ENCODE results near the gene IL10RA.

The IL10RA gene

GRCh38 chr11:118014022-118014421, 27.8 kb downstream of the IL10RA start:
- Histone ChIP-seq H3K4me3 (ENCODE audit: low read length) (no peak overlapping the region), H3K27me3 (ENCODE audit: control insufficient read depth, insufficient read depth, low read length) (no peaks in the 10 kb centered on the region), H3K4me1 (ENCODE audit: control insufficient read depth, low read depth, low read length) (no peaks in the 10 kb centered on the region), H3K36me3 (ENCODE audit: control insufficient read depth, low read depth, low read length) (no peaks in the 10 kb centered on the region), H3K9me3 (ENCODE audit: control insufficient read depth, low read depth, low read length) (no peaks in the 10 kb centered on the region), H3K9ac (ENCODE audit: low read length) (no peak overlapping the region), H3K27ac (ENCODE audit: low read length) (no peak overlapping the region)

GRCh38 chr11:118015385-118015841, 29.2 kb downstream of the IL10RA start:
- H3K36me3 ChIP-seq (ENCODE audit: control insufficient read depth, low read depth, low read length): no peaks in the 10 kb centered on the region
- H3K9me3 ChIP-seq (ENCODE audit: control insufficient read depth, low read depth, low read length): no peaks in the 10 kb centered on the region
- no peak overlapping the region for H3K27ac ChIP-seq (ENCODE audit: low read length)
- H3K4me3 ChIP-seq (ENCODE audit: low read length): no peak overlapping the region
- no peak overlapping the region for H3K9ac ChIP-seq (ENCODE audit: low read length)
- H3K27me3 ChIP-seq (ENCODE audit: control insufficient read depth, insufficient read depth, low read length): no peaks in the 10 kb centered on the region
- no peaks in the 10 kb centered on the region for H3K4me1 ChIP-seq (ENCODE audit: control insufficient read depth, low read depth, low read length)

GRCh38 chr11:118016104-118016503, 29.9 kb downstream of the IL10RA start:
- H3K9ac ChIP-seq (ENCODE audit: low read length): no peak overlapping the region
- no peak overlapping the region for H3K4me3 ChIP-seq (ENCODE audit: low read length)
- no peaks in the 10 kb centered on the region for H3K27me3 ChIP-seq (ENCODE audit: control insufficient read depth, insufficient read depth, low read length)
- no peak overlapping the region for H3K27ac ChIP-seq (ENCODE audit: low read length)
- no peaks in the 10 kb centered on the region for H3K36me3 ChIP-seq (ENCODE audit: control insufficient read depth, low read depth, low read length)
- H3K9me3 ChIP-seq (ENCODE audit: control insufficient read depth, low read depth, low read length): no peaks in the 10 kb centered on the region
- no peaks in the 10 kb centered on the region for H3K4me1 ChIP-seq (ENCODE audit: control insufficient read depth, low read depth, low read length)

- Histone ChIP-seq H3K36me3 (ENCODE audit: control insufficient read depth, low read depth, low read length) (no peaks in the 10 kb centered on the region), H3K9ac (ENCODE audit: low read length) (no peak overlapping the region), H3K27me3 (ENCODE audit: control insufficient read depth, insufficient read depth, low read length) (no peaks in the 10 kb centered on the region), H3K4me3 (ENCODE audit: low read length) (no peak overlapping the region), H3K9me3 (ENCODE audit: control insufficient read depth, low read depth, low read length) (no peaks in the 10 kb centered on the region), H3K27ac (ENCODE audit: low read length) (no peak overlapping the region), H3K4me1 (ENCODE audit: control insufficient read depth, low read depth, low read length) (no peaks in the 10 kb centered on the region)
Measured at GRCh38 chr11:118017111-118017510, 30.9 kb downstream of the IL10RA start.

- Histone ChIP-seq H3K36me3 (ENCODE audit: control insufficient read depth, low read depth, low read length) (no peaks in the 10 kb centered on the region), H3K4me1 (ENCODE audit: control insufficient read depth, low read depth, low read length) (no peaks in the 10 kb centered on the region), H3K9me3 (ENCODE audit: control insufficient read depth, low read depth, low read length) (no peaks in the 10 kb centered on the region), H3K27ac (ENCODE audit: low read length) (no peak overlapping the region), H3K27me3 (ENCODE audit: control insufficient read depth, insufficient read depth, low read length) (no peaks in the 10 kb centered on the region), H3K9ac (ENCODE audit: low read length) (no peak overlapping the region), H3K4me3 (ENCODE audit: low read length) (no peak overlapping the region)
Measured at GRCh38 chr11:118017631-118018315, 31.6 kb downstream of the IL10RA start.

- Histone ChIP-seq H3K27ac (ENCODE audit: low read length) (no peak overlapping the region), H3K4me1 (ENCODE audit: control insufficient read depth, low read depth, low read length) (no peaks in the 10 kb centered on the region), H3K4me3 (ENCODE audit: low read length) (no peak overlapping the region), H3K36me3 (ENCODE audit: control insufficient read depth, low read depth, low read length) (no peaks in the 10 kb centered on the region), H3K9ac (ENCODE audit: low read length) (no peak overlapping the region), H3K9me3 (ENCODE audit: control insufficient read depth, low read depth, low read length) (no peaks in the 10 kb centered on the region), H3K27me3 (ENCODE audit: control insufficient read depth, insufficient read depth, low read length) (no peaks in the 10 kb centered on the region)
Measured at GRCh38 chr11:118018401-118018800, 32.2 kb downstream of the IL10RA start.

- H3K4me3 ChIP-seq (ENCODE audit: low read length): no peak overlapping the region
- H3K9ac ChIP-seq (ENCODE audit: low read length): no peak overlapping the region
- no peaks in the 10 kb centered on the region for H3K4me1 ChIP-seq (ENCODE audit: control insufficient read depth, low read depth, low read length)
- H3K27me3 ChIP-seq (ENCODE audit: control insufficient read depth, insufficient read depth, low read length): no peaks in the 10 kb centered on the region
- H3K27ac ChIP-seq (ENCODE audit: low read length): no peak overlapping the region
- no peaks in the 10 kb centered on the region for H3K9me3 ChIP-seq (ENCODE audit: control insufficient read depth, low read depth, low read length)
- no peaks in the 10 kb centered on the region for H3K36me3 ChIP-seq (ENCODE audit: control insufficient read depth, low read depth, low read length)
Measured at GRCh38 chr11:118021146-118021545, 35.0 kb downstream of the IL10RA start.

- Histone ChIP-seq H3K27ac (ENCODE audit: low read length) (no peak overlapping the region), H3K4me3 (ENCODE audit: low read length) (no peak overlapping the region), H3K9ac (ENCODE audit: low read length) (no peak overlapping the region), H3K4me1 (ENCODE audit: control insufficient read depth, low read depth, low read length) (no peaks in the 10 kb centered on the region), H3K9me3 (ENCODE audit: control insufficient read depth, low read depth, low read length) (no peaks in the 10 kb centered on the region), H3K27me3 (ENCODE audit: control insufficient read depth, insufficient read depth, low read length) (no peaks in the 10 kb centered on the region), H3K36me3 (ENCODE audit: control insufficient read depth, low read depth, low read length) (no peaks in the 10 kb centered on the region)
Measured at GRCh38 chr11:118027694-118028093, 41.5 kb downstream of the IL10RA start.

GRCh38 chr11:118028626-118029025, 42.4 kb downstream of the IL10RA start:
- H3K36me3 ChIP-seq (ENCODE audit: control insufficient read depth, low read depth, low read length): no peaks in the 10 kb centered on the region
- H3K9ac ChIP-seq (ENCODE audit: low read length): no peak overlapping the region
- H3K4me3 ChIP-seq (ENCODE audit: low read length): no peak overlapping the region
- H3K27me3 ChIP-seq (ENCODE audit: control insufficient read depth, insufficient read depth, low read length): no peaks in the 10 kb centered on the region
- no peaks in the 10 kb centered on the region for H3K9me3 ChIP-seq (ENCODE audit: control insufficient read depth, low read depth, low read length)
- no peak overlapping the region for H3K27ac ChIP-seq (ENCODE audit: low read length)
- no peaks in the 10 kb centered on the region for H3K4me1 ChIP-seq (ENCODE audit: control insufficient read depth, low read depth, low read length)

GRCh38 chr11:118033443-118033842, 47.2 kb downstream of the IL10RA start:
- H3K4me1 ChIP-seq (ENCODE audit: control insufficient read depth, low read depth, low read length): no peaks in the 10 kb centered on the region
- no peak overlapping the region for H3K9ac ChIP-seq (ENCODE audit: low read length)
- H3K27ac ChIP-seq (ENCODE audit: low read length): no peak overlapping the region
- H3K9me3 ChIP-seq (ENCODE audit: control insufficient read depth, low read depth, low read length): no peaks in the 10 kb centered on the region
- no peaks in the 10 kb centered on the region for H3K27me3 ChIP-seq (ENCODE audit: control insufficient read depth, insufficient read depth, low read length)
- no peaks in the 10 kb centered on the region for H3K36me3 ChIP-seq (ENCODE audit: control insufficient read depth, low read depth, low read length)
- no peak overlapping the region for H3K4me3 ChIP-seq (ENCODE audit: low read length)

GRCh38 chr11:118042141-118042540, 55.9 kb downstream of the IL10RA start:
- no peaks in the 10 kb centered on the region for H3K4me1 ChIP-seq (ENCODE audit: control insufficient read depth, low read depth, low read length)
- no peaks in the 10 kb centered on the region for H3K36me3 ChIP-seq (ENCODE audit: control insufficient read depth, low read depth, low read length)
- no peaks in the 10 kb centered on the region for H3K27me3 ChIP-seq (ENCODE audit: control insufficient read depth, insufficient read depth, low read length)
- no peak overlapping the region for H3K4me3 ChIP-seq (ENCODE audit: low read length)
- H3K9me3 ChIP-seq (ENCODE audit: control insufficient read depth, low read depth, low read length): no peaks in the 10 kb centered on the region
- no peak overlapping the region for H3K27ac ChIP-seq (ENCODE audit: low read length)
- no peak overlapping the region for H3K9ac ChIP-seq (ENCODE audit: low read length)

- H3K4me3 ChIP-seq (ENCODE audit: low read length): no peak overlapping the region
- H3K9me3 ChIP-seq (ENCODE audit: control insufficient read depth, low read depth, low read length): no peaks in the 10 kb centered on the region
- H3K9ac ChIP-seq (ENCODE audit: low read length): no peak overlapping the region
- no peak overlapping the region for H3K27ac ChIP-seq (ENCODE audit: low read length)
- H3K36me3 ChIP-seq (ENCODE audit: control insufficient read depth, low read depth, low read length): no peaks in the 10 kb centered on the region
- H3K4me1 ChIP-seq (ENCODE audit: control insufficient read depth, low read depth, low read length): no peaks in the 10 kb centered on the region
- H3K27me3 ChIP-seq (ENCODE audit: control insufficient read depth, insufficient read depth, low read length): no peaks in the 10 kb centered on the region
Measured at GRCh38 chr11:118042796-118043195, 56.6 kb downstream of the IL10RA start.

Measured in iPS-18a (cell line).